SK-N-MC (cell line): ENCODE results near the gene UPP1.

Experiments
- EZH2 ChIP-seq: fragments of 200-600 bp; sonication (generic); IDR thresholded peaks from one replicate; pipeline ENCODE4 v1.6.1; 2017; ENCODE audit warnings: antibody characterized with exemption
- FOXP2 ChIP-seq: optimal IDR thresholded peaks from 2 replicates; pipeline ENCODE3; 2011; ENCODE audit warnings: mild to moderate bottlenecking, moderate library complexity; ENCODE audit not compliant: insufficient read depth; ENCODE audit errors: extremely low read length, control extremely low read depth
- POLR2AphosphoS5 ChIP-seq: IDR thresholded peaks from 2 replicates; pipeline ENCODE4 v1.6.1; 2012; ENCODE audit warnings: mild to moderate bottlenecking, low read depth, low read length, borderline replicate concordance

DNA sequence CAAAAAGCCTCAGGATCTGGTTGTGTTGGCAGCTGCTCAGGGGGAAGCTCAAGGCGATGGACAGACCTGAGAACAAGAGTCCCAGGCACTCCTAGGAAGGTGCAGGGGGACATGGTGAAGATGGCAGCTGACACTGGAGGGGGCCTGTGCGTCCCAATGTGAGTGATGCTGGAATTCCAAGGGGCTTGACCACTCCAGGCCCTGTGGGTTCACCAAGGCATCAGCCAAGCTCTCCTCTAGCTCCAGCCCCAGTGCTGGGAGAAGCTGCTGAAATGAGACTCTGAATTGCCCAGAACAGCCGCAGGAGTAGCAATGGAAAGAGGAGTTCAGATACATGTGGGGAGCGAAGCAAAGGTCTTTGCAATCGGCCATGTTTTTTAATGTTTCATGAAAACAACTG lies 16.0 kb downstream of the UPP1 start:
- TF ChIP-seq POLR2AphosphoS5 (no peak), EZH2 (no peak), FOXP2 (no peak)
